GM12878 (cell line): Measurements from ENCODE around the gene SLC38A8. TPM values are rescaled to one million over a fixed set of nuclear protein-coding genes. Genes with fewer than 3 reads are reported as not detected.

Experiments used
- ATAC-seq: fragments of 200-7000 bp; cut with Tn5 transposase; 3 replicates; pipeline ENCODE4 v1.9.1; 2020; ENCODE audit warnings: mild to moderate bottlenecking, moderate library complexity
- BruUV-seq: library from RNA; stranded (reverse); fragments of 400-500 nt; replicated peaks from 2 replicates; lab custom pipeline; 2021; lab: Mats Ljungman, UMichigan
- CTCF ChIA-PET: fragments of 300-600 bp; sonication (Branson Sonifier 250); formaldehyde crosslinking; extraction: SDS; loops from one replicate; lab custom pipeline; 2021; ENCODE audit warnings: inconsistent platforms; lab: Yijun Ruan, JAX
- POLR2A ChIA-PET: fragments of 350-600 bp; formaldehyde crosslinking; extraction: SDS; loops from one replicate; lab custom pipeline; 2021; ENCODE audit warnings: inconsistent platforms; lab: Charles Lee
- RAD21 ChIA-PET: fragments of 300-600 bp; sonication (Branson Sonifier 250); formaldehyde crosslinking; loops from one replicate; lab custom pipeline; 2023; ENCODE audit warnings: antibody characterized with exemption; ENCODE audit not compliant: unreplicated experiment; lab: Charles Lee
- SMC1A ChIA-PET: fragments of 300-600 bp; sonication (Branson Sonifier 250); formaldehyde crosslinking; loops from one replicate; lab custom pipeline; 2023; ENCODE audit not compliant: unreplicated experiment, uncharacterized antibody; lab: Charles Lee
- DNase-seq: peaks from one replicate; pipeline ENCODE4 v3.0.0-alpha.2; 2011; ENCODE audit warnings: low read depth, low spot score
- FAIRE-seq: peaks from 3 replicates; lab custom pipeline; 2011; peaks lifted over from hg19 to GRCh38; lab: Jason Lieb, UNC
- H2AFZ ChIP-seq: 2 replicates; pipeline ENCODE4 v1.6.0; 2011; ENCODE audit warnings: low read depth, low read length, control low read depth; ENCODE audit not compliant: control insufficient read depth
- H3K27ac ChIP-seq: 2 replicates; pipeline ENCODE4 v1.5.1; 2011; ENCODE audit warnings: control low read depth; ENCODE audit not compliant: control insufficient read depth, insufficient read depth
- H3K27me3 ChIP-seq, 2 experiments: replicated peaks in 1 of 2; 2 replicates each; pipeline versions ENCODE4 v1.6.0 to v1.6.1; 2011; ENCODE audit warnings: low read length in 1 of 2; ENCODE audit not compliant: control insufficient read depth in 2 of 2, insufficient read depth in 2 of 2
- H3K36me3 ChIP-seq, 2 experiments: 2 replicates each; pipeline ENCODE4 v1.5.1; 2011; ENCODE audit warnings: low read length in 1 of 2; ENCODE audit not compliant: control insufficient read depth in 2 of 2, insufficient read depth in 2 of 2
- H3K4me1 ChIP-seq: 2 replicates; pipeline ENCODE4 v1.6.1; 2011; ENCODE audit warnings: mild to moderate bottlenecking, low read length, moderate library complexity, mixed read lengths; ENCODE audit not compliant: control insufficient read depth, insufficient read depth
- H3K4me2 ChIP-seq: 2 replicates; pipeline ENCODE4 v1.6.0; 2011; ENCODE audit warnings: control low read depth; ENCODE audit not compliant: control insufficient read depth, insufficient read depth
- H3K4me3 ChIP-seq: fragments of 200-600 bp; sonication (generic); 2 replicates; pipeline ENCODE4 v1.5.1; 2016
- H3K79me2 ChIP-seq: 2 replicates; pipeline ENCODE4 v1.6.0; 2011; ENCODE audit warnings: low read length; ENCODE audit not compliant: control insufficient read depth, insufficient read depth
- H3K9ac ChIP-seq: 2 replicates; pipeline ENCODE4 v1.8.0; 2011; ENCODE audit warnings: low read length, control low read depth, mixed read lengths; ENCODE audit not compliant: control insufficient read depth, insufficient read depth
- H3K9me3 ChIP-seq: replicated peaks from 3 replicates; pipeline ENCODE4 v1.5.1; 2011; ENCODE audit warnings: mild to moderate bottlenecking, low read length; ENCODE audit not compliant: control insufficient read depth, insufficient read depth
- H4K20me1 ChIP-seq: 2 replicates; pipeline ENCODE4 v1.6.0; 2011; ENCODE audit not compliant: control insufficient read depth, insufficient read depth
- ESRRA ChIP-seq: IDR thresholded peaks from 2 replicates; pipeline ENCODE4 v1.6.1; 2012; ENCODE audit warnings: mild to moderate bottlenecking, low read length, improper control_type of control experiment
- MEF2A ChIP-seq: IDR thresholded peaks from 2 replicates; pipeline ENCODE4 v1.6.1; 2011; ENCODE audit warnings: low read depth, mild to moderate bottlenecking, low read length, moderate library complexity; ENCODE audit not compliant: insufficient read depth
- PBX3 ChIP-seq: IDR thresholded peaks from 2 replicates; pipeline ENCODE4 v1.6.1; 2011; ENCODE audit warnings: mild to moderate bottlenecking, low read depth, low read length, moderate library complexity; ENCODE audit not compliant: insufficient replicate concordance
- RAD51 ChIP-seq: fragments of 450-650 bp; IDR thresholded peaks from 2 replicates; pipeline ENCODE4 v1.6.1; 2016; ENCODE audit warnings: moderate library complexity, mild to moderate bottlenecking, inconsistent platforms
- RFX5 ChIP-seq: IDR thresholded peaks from 2 replicates; pipeline ENCODE4 v1.6.1; 2011; ENCODE audit warnings: low read depth, low read length, improper control_type of control experiment
- SREBF1 ChIP-seq: IDR thresholded peaks from 2 replicates; pipeline ENCODE4 v1.6.1; 2012; ENCODE audit warnings: mild to moderate bottlenecking, low read length
- TCF7 ChIP-seq: IDR thresholded peaks from 2 replicates; pipeline ENCODE4 v1.6.1; 2014; ENCODE audit warnings: antibody characterized with exemption, borderline replicate concordance
- ZBTB11 ChIP-seq: fragments of 450-650 bp; formaldehyde crosslinking; IDR thresholded peaks from 2 replicates; pipeline ENCODE4 v1.5.0; 2022; ENCODE audit warnings: mild to moderate bottlenecking, missing genetic modification characterization
- ZNF207 ChIP-seq: fragments of 450-650 bp; IDR thresholded peaks from 2 replicates; pipeline ENCODE4 v1.6.1; 2014; ENCODE audit warnings: antibody characterized with exemption, mild to moderate bottlenecking, borderline replicate concordance
- ZNF24 ChIP-seq: fragments of 450-650 bp; IDR thresholded peaks from 2 replicates; pipeline ENCODE4 v1.6.1; 2017; ENCODE audit warnings: antibody characterized with exemption, mild to moderate bottlenecking
- WGBS: methylation state at CpG from one replicate; pipeline ENCODE4 v1.1.6; 2016; ENCODE audit warnings: low lambda C conversion rate; ENCODE audit not compliant: insufficient replicate concordance, insufficient coverage; ENCODE audit errors: missing lambda C conversion rate; 5-methylcytosine and 5-hydroxymethylcytosine counted together
- in situ Hi-C: fragments of 300-500 bp; cut with MboI; formaldehyde crosslinking; loops from 9 replicates; pipeline ENCODE4 v1.14.3; 2018; ENCODE audit warnings: mixed read lengths
- intact Hi-C: fragments of 100-400 bp; cut with micrococcal nuclease; formaldehyde crosslinking; loops from one replicate; pipeline ENCODE4 v1.14.2; 2022; ENCODE audit not compliant: unreplicated experiment
- polyA plus RNA-seq, 11 experiments: library from polyadenylated mRNA; depleted of rRNA in 4 of 11; unstranded in 6 of 11; stranded (reverse) in 5 of 11; fragments of >200 nt; fragmentation: Nextera tagmentation in 4 of 11; fragmentation: Illumina TruSeq in 1 of 11; extraction: Ambion mirVana in 4 of 11; extraction: Trizol in 1 of 11; gene quantifications; 1 replicate in 1 of 11; 2 replicates in 10 of 11; pipeline versions ENCODE4 v1.2.1 to v1.2.3, GENCODE V29; 2011 to 2016; ENCODE audit warnings: inconsistent platforms in 2 of 11, missing spikeins in 2 of 11, low read depth in 1 of 11
- total RNA-seq, 4 experiments: library from RNA; depleted of rRNA in 3 of 4; stranded (reverse); fragments of >200 nt in 3 of 4; fragmentation: Illumina TruSeq in 1 of 4; extraction: Trizol in 1 of 4; gene quantifications; 2 replicates each; pipeline versions ENCODE4 v1.2.1 to v1.2.3, GENCODE V29; 2013 to 2021

The SLC38A8 gene
- total and polyA plus RNA-seq, 10 of the 15 experiments (the other 5 are each of a cell fraction or from before 2014, with no cell fraction given) = not detected

- Histone ChIP-seq H3K79me2 (no peaks in the 10 kb centered on the region), H3K9me3 (no peaks in the 10 kb centered on the region), H3K4me3 (no peak overlapping the region), H3K27me3 (no peaks in the 10 kb centered on the region), H3K27ac (no peak overlapping the region), H3K36me3 (peaks cover 15 to 23% of the 10 kb centered on the region in 2 experiments), H3K4me2 (no peak overlapping the region), H3K9ac (no peak overlapping the region), H3K4me1 (no peaks in the 10 kb centered on the region), H2AFZ (no peak overlapping the region), H4K20me1 (no peaks in the 10 kb centered on the region)
- POLR2A ChIA-PET = interaction anchor here (0.8 kb wide), 1 partner anchor 26 kb away, joined by 3 read pairs; no protein-coding TSS in a partner anchor
- WGBS = 98% methylated on average over 16 of the region's 16 CpGs
- SMC1A ChIA-PET = no interaction called here
- TF ChIP-seq PBX3 = no peak
- TF ChIP-seq RAD51 = no peak
- no peak for TF ChIP-seq ZNF24
- no peak for TF ChIP-seq ESRRA
- no peak for TF ChIP-seq TCF7
- TF ChIP-seq ZNF207 = no peak
- no peak for TF ChIP-seq RFX5
- TF ChIP-seq SREBF1 = no peak
- no peak for TF ChIP-seq ZBTB11 (CRISPR knock-in tag)
- no peak for TF ChIP-seq MEF2A
- no peak for ATAC-seq
- intact Hi-C loops (no loop called here), in situ Hi-C loops (no loop called here)
- no peak for FAIRE-seq
- no TSS peak for BruUV-seq
- CTCF ChIA-PET = interaction anchor here (0.8 to 1.4 kb wide), 3 partner anchors 9 to 97 kb away, joined by 3 to 5 read pairs (median 4); no protein-coding TSS in a partner anchor
- RAD21 ChIA-PET = interaction anchor here (1.2 kb wide), 1 partner anchor 12 kb away, joined by 3 read pairs; no protein-coding TSS in a partner anchor
- no peak for DNase-seq
Observed at GRCh38 chr16:84054271-84054670, 11.7 kb upstream of the SLC38A8 start.
